Cardiac fibroblast (primary cell): ENCODE results near the gene TMCO4.
A peak's percentile ranks its signal among the peaks of the same experiment; 100 is the strongest.

Experiments
- DNase-seq, 2 donors: peaks; one replicate each; pipeline versions ENCODE4 v3.0.0 to v3.0.0-alpha.2; 2010; ENCODE audit warnings: low read depth in 2 of 2
- H3K4me3 ChIP-seq, 2 donors: replicated peaks in 1 of 2; 1 replicate in 1 of 2; 2 replicates in 1 of 2; pipeline ENCODE4 v1.5.1; 2011; ENCODE audit warnings: low read depth in 2 of 2, low read length in 2 of 2, mild to moderate bottlenecking in 2 of 2, moderate library complexity in 1 of 2
- CTCF ChIP-seq: IDR thresholded peaks from one replicate; pipeline ENCODE4 v1.5.1; 2011; ENCODE audit warnings: low read depth, mild to moderate bottlenecking, low read length, inconsistent platforms

TMCO4 gene

GRCh38 chr1:19775831-19776230 is 23.9 kb downstream of the TMCO4 start:
- H3K4me3 ChIP-seq: no peak overlapping the region
- no peak for DNase-seq
- TF ChIP-seq CTCF: no peak

- peak in 1 of 2 donors; percentile 14 for DNase-seq
- no peak overlapping the region for H3K4me3 ChIP-seq
- TF ChIP-seq CTCF: no peak
Measured at GRCh38 chr1:19775317-19775716, 24.4 kb downstream of the TMCO4 start.

- no peak for TF ChIP-seq CTCF
- DNase-seq: no peak
- no peak overlapping the region for H3K4me3 ChIP-seq
Measured at GRCh38 chr1:19774180-19774785, 25.4 kb downstream of the TMCO4 start.

- DNase-seq: no peak
- TF ChIP-seq CTCF: no peak
- H3K4me3 ChIP-seq: no peak overlapping the region
Measured at GRCh38 chr1:19773485-19773884, 26.2 kb downstream of the TMCO4 start.

DNA sequence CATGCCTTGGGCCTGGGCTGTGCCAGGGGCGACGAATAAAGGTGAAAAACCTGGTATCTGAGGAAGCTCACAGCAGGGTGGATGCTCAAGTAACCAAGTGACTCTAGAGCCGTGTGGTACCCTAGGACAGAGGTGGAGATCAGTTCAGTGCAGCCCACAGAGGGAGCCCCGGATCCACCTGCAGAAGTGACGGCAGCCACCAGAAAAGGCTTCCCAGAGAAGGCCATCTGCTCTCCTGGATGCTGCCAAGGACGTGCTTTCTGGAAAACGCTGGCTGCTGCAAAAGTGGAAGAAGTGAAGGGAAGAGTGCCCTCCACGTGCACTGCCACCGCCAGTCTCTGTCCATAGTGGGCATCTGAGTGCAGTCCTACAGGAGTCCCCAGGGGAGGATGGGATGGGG is 27.7 kb downstream of the TMCO4 start:
- no peak for DNase-seq
- TF ChIP-seq CTCF: no peak
- H3K4me3 ChIP-seq: no peak overlapping the region

DNA sequence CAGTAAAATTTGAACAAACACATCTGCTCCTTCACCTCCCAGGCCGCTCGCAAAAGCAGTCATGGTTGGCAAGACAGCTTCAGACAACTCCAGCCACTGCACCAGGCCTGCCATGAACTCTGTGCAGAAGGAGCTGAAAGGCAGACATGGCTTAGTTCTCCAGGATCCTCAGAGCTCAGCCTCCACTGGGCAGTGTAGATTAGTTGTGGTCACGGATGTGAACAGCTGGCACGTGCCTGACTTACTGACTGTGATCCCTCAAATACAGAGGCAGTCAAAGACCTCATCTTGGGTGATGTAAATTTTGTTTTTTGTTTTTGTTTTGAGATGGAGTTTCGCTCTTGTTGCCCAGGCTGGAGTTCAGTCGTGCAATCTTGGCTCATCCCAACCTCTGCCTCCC is 28.4 kb downstream of the TMCO4 start:
- TF ChIP-seq CTCF: no peak
- H3K4me3 ChIP-seq: no peak overlapping the region
- DNase-seq: no peak
